Colon (tissue), 2 donors: Measurements from ENCODE around the gene MICALL1.

Experiments
- FAIRE-seq: peaks from 2 replicates; lab custom pipeline; 2012; peaks lifted over from hg19 to GRCh38; lab: Jason Lieb, UNC
- donor health status: control.
- donor health status: control.

MICALL1 gene

DNA sequence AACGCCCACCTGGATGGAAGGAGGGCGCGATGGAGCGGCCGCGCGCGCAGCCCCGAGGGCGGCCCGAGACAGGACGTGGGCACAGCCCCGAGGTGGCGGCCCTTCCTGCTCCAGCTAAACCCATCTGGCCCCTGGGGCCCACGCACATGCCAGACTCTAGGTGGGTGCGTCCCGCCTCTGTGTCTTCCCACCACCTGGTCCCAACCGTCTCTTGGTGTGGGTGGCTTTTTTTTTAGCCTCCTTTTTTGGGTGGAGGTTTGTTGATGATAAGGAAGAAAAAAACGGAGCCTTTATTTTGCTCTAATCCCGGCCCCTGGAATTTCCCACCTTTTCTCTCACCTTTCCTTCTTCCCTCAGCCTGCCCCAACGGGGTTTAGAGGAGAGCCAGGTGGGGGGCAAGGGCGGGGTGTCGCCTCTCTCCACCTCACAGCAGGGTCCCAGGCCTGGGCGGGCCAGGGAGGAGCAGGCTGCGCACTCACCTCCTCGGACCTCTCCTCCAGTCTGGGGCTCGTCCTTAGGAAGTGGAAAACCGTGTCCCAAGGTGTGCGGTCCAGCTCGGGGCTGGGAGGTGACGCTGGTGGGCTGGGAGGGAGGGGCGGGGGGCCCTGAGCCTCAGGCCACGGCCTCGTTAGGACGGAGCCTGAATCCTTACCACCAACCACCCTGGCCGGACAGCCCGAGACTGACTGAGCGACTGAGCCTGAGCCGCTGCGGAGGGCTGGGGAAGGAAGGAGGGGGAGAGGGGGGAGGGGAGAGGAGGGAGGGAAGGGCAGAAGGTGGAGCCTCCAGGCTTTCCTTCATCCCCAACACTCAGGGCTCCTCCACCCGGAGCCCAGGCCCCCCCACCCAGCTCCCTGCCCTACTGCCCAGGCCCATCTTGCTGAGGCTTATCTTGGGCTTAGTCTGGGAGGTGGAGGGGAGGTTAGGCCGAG is 78.0 kb downstream of the MICALL1 start, which contains the start of gene SOX10:
SOX10 (minus strand) TSS at position 696 of the 932 bp plus-strand sequence. CDS start 771 bp downstream, outside the sequence.
- FAIRE-seq = no peak

- no peak for FAIRE-seq
These were observed 79.0 kb downstream of the MICALL1 start for GRCh38 chr22:37985050-37985585.

DNA sequence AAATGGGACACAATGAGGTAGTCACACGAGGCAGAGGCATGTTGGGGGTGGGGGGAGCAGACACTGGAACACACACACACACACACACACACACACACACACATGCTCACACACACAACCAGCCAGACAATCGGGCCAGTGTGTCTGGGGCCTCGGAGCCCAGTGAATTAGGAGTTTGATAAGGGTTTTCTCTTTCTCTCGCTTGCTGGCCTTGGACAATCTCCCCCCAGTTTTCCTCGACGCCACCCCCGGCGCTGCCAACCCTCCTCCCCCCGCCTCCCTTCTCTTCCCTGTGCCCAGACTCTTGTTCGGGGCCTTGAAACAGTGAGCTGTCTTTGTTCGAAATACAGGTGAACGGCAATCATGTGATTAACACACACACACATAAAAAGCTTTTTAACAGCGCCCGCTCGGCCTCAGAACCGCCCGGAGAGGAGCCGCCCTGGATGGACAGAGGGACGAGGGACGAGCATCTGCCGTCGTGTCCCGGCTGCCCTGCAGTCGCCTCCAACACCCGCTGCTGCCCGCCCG is 79.7 kb downstream of the MICALL1 start:
- no peak for FAIRE-seq

GRCh38 chr22:37986371-37986770 is 80.3 kb downstream of the MICALL1 start:
- FAIRE-seq = no peak

DNA sequence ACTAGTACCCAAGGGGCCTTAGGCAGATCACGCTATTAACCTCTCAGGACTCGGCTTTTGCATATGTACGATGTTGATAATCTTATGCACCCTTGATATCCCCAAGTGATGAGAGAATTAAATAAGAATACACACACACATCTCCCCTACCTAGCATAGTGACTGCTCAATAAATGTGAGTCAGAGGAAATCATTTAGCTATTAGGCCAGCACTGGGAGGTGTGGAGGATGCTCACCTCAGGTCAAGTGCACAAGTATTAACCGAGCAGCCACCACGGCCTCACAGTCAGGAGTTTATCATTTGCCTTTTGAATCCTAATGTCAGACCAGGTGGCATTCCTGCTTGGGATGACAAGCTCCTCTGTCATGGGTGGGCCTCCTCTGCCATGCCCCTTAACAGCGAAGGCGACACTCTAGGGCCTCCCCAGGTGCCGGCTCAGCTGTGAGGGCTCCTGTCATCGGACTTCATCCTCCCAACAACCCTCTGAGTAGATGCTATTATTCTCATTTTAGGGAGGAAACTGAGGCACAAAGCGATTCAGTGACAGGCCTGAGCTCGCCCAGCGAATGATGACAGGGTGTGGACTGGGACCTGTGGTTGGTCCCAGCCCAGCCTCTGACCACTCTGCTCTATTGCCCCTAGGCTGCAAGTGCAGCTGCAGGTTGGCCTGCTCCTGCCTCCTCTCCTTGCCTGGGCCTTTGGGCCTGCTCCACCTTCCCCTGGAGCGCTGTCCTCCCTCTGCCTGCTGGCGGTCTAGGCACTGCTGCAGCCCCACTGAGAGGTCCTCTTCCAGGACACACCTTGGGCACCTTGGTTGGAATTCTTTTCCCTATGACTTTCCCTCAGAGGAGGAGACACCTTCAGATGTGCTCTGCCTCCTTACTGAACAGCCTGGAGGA is 83.3 kb downstream of the MICALL1 start:
- no peak for FAIRE-seq

- no peak for FAIRE-seq
These were observed 84.2 kb downstream of the MICALL1 start for GRCh38 chr22:37990301-37990700.

DNA sequence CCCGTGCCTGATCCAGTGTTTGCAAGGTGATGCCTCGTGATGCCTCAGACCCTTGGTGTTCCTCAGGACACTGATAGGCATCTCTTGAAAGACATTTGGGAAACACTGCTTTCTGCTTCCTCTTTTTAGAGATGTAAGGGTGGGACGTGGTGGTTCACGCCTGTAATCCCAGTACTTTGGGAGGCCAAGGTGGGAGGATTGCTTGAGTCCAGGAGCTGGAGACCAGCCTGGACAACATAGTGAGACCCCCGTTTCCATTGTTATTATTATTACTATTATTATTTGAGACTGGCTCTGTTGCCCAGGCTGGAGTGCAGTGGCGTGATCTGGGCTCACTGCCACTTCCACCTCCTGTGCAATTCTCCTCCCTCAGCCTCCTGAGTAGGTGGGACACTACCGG is 84.8 kb downstream of the MICALL1 start:
- no peak for FAIRE-seq

DNA sequence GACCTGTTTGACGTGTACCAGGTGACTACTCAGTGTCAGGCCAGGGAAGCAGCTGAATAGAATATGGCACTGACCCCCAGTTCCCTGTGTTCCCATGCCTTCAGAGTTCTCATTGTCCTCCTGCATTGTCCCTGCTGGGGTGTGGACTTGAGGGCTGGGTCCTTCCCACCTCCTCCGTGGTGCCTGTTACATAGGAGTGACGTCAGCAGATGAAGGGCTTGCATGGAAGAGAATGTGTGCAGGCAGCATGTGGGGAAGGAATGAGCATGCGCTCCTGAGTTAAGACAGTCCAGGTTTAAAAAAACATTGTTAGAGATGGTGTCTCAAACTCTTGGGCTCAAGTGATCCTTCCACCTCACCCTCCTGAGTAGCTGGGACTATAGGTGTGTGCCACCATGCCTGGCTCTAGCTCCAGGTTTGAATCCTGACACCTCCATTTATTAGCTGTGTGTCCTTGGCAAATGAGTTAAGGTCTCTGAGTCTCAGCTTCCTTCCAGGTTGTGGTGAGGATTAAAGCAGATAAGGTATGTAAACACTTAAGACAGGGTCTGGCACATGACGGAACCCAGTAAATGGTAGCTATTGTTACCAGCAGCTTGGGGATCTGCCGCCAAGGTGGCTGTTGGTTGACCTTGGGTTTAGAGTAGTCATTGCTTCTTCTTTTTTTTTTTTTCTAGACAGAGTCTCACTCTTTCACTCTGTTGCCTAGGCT is 85.8 kb downstream of the MICALL1 start:
- no peak for FAIRE-seq
